ENCODE measurements around the gene SOST.

SOST gene

GRCh38 chr17:43758497-43759174 lies at the start of gene SOST:
Gene SOST (minus strand): TSS chr17:43758791. CDS start chr17:43758741, 50 bp downstream.
- Histone ChIP-seq H3K27ac (no peak within 1 kb of the TSS), H3K36me3 (ENCODE audit: control insufficient read depth, insufficient read depth, low read length) (no peaks in the 10 kb centered on the region), H2AFZ (no peak within 1 kb of the TSS), H3K27me3 (ENCODE audit: control insufficient read depth, insufficient read depth, low read length) (no peaks in the 10 kb centered on the region), H3K4me3 (ENCODE audit: low read depth, low read length) (no peak within 1 kb of the TSS), H3K4me2 (ENCODE audit: low read length) (no peak within 1 kb of the TSS), H3K9ac (no peak within 1 kb of the TSS), H3K9me3 (ENCODE audit: control insufficient read depth, low read length) (no peaks in the 10 kb centered on the region), H3K4me1 (no peaks in the 10 kb centered on the region), H3K79me2 (no peaks in the 10 kb centered on the region)
- no peak for TF ChIP-seq CTCF (IDR thresholded peaks at IDR 0.05)

- H2AFZ ChIP-seq = no peak overlapping the region
- no peaks in the 10 kb centered on the region for H3K4me1 ChIP-seq
- no peaks in the 10 kb centered on the region for H3K9me3 ChIP-seq (ENCODE audit: control insufficient read depth, low read length)
- no peaks in the 10 kb centered on the region for H3K27me3 ChIP-seq (ENCODE audit: control insufficient read depth, insufficient read depth, low read length)
- H3K36me3 ChIP-seq (ENCODE audit: control insufficient read depth, insufficient read depth, low read length) = no peaks in the 10 kb centered on the region
- no peak overlapping the region for H3K4me2 ChIP-seq (ENCODE audit: low read length)
- no peak overlapping the region for H3K9ac ChIP-seq
- no peaks in the 10 kb centered on the region for H3K79me2 ChIP-seq
- TF ChIP-seq CTCF (IDR thresholded peaks at IDR 0.05) = no peak
- no peak overlapping the region for H3K4me3 ChIP-seq (ENCODE audit: low read depth, low read length)
- no peak overlapping the region for H3K27ac ChIP-seq
These were observed 49.5 kb upstream of the SOST start for GRCh38 chr17:43808076-43808475.

GRCh38 chr17:43805117-43805516 lies 46.5 kb upstream of the SOST start:
- no peak overlapping the region for H2AFZ ChIP-seq
- no peak for TF ChIP-seq CTCF (IDR thresholded peaks at IDR 0.05)
- no peaks in the 10 kb centered on the region for H3K79me2 ChIP-seq
- H3K9me3 ChIP-seq (ENCODE audit: control insufficient read depth, low read length) = no peaks in the 10 kb centered on the region
- H3K27ac ChIP-seq = no peak overlapping the region
- H3K4me3 ChIP-seq (ENCODE audit: low read depth, low read length) = no peak overlapping the region
- no peak overlapping the region for H3K4me2 ChIP-seq (ENCODE audit: low read length)
- H3K4me1 ChIP-seq = no peaks in the 10 kb centered on the region
- H3K36me3 ChIP-seq (ENCODE audit: control insufficient read depth, insufficient read depth, low read length) = no peaks in the 10 kb centered on the region
- H3K9ac ChIP-seq = no peak overlapping the region
- no peaks in the 10 kb centered on the region for H3K27me3 ChIP-seq (ENCODE audit: control insufficient read depth, insufficient read depth, low read length)

GRCh38 chr17:43803758-43804157 lies 45.2 kb upstream of the SOST start:
- Histone ChIP-seq H3K4me1 (no peaks in the 10 kb centered on the region), H3K9me3 (ENCODE audit: control insufficient read depth, low read length) (no peaks in the 10 kb centered on the region), H3K27me3 (ENCODE audit: control insufficient read depth, insufficient read depth, low read length) (no peaks in the 10 kb centered on the region), H3K36me3 (ENCODE audit: control insufficient read depth, insufficient read depth, low read length) (no peaks in the 10 kb centered on the region), H3K4me2 (ENCODE audit: low read length) (no peak overlapping the region), H2AFZ (no peak overlapping the region), H3K79me2 (no peaks in the 10 kb centered on the region), H3K27ac (no peak overlapping the region), H3K4me3 (ENCODE audit: low read depth, low read length) (no peak overlapping the region), H3K9ac (no peak overlapping the region)
- TF ChIP-seq CTCF (IDR thresholded peaks at IDR 0.05) = no peak

- H3K9me3 ChIP-seq (ENCODE audit: control insufficient read depth, low read length) = no peaks in the 10 kb centered on the region
- H3K79me2 ChIP-seq = no peaks in the 10 kb centered on the region
- no peak overlapping the region for H3K9ac ChIP-seq
- no peaks in the 10 kb centered on the region for H3K4me1 ChIP-seq
- no peak overlapping the region for H3K4me2 ChIP-seq (ENCODE audit: low read length)
- no peak overlapping the region for H2AFZ ChIP-seq
- no peak for TF ChIP-seq CTCF (IDR thresholded peaks at IDR 0.05)
- H3K36me3 ChIP-seq (ENCODE audit: control insufficient read depth, insufficient read depth, low read length) = no peaks in the 10 kb centered on the region
- H3K27me3 ChIP-seq (ENCODE audit: control insufficient read depth, insufficient read depth, low read length) = no peaks in the 10 kb centered on the region
- no peak overlapping the region for H3K27ac ChIP-seq
- no peak overlapping the region for H3K4me3 ChIP-seq (ENCODE audit: low read depth, low read length)
These were observed 43.3 kb upstream of the SOST start for GRCh38 chr17:43801844-43802243.

Measured in parathyroid adenoma (tissue), 2 donors.